ENCODE data around the gene IL20RA.

DNA sequence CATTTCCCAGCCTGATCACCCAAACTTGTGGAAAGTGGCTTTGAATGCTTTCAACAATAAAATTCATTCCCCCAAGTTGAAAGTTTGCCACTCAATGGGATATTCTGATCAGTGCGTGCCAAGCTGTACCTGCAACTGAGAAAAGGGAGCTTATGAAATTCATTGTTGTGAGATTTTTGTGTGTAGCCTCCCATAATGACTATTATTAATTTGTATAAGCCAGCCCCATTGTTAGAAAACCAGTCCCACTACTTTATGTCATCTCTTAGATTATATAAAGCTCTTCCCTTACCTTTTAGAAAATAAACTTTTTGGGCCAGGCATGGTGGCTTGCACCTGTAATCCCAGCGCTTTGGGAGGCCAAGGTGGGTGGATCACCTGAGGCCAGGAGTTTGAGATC, 15.9 kb downstream of the IL20RA start:
- TF ChIP-seq CTCF (IDR thresholded peaks at IDR 0.05) (no peak), TAF1 (IDR thresholded peaks at IDR 0.05; ENCODE audit: borderline replicate concordance, low read depth, low read length) (no peak), RAD21 (IDR thresholded peaks at IDR 0.05; ENCODE audit: low read length) (no peak), SIN3A (IDR thresholded peaks at IDR 0.05; ENCODE audit: borderline replicate concordance, low read depth, low read length) (no peak), EP300 (IDR thresholded peaks at IDR 0.05; ENCODE audit: borderline replicate concordance in 1 of 2, low read depth in 1 of 2, low read length in 1 of 2) (no peak), JUND (IDR thresholded peaks at IDR 0.05) (no peak), POLR2AphosphoS5 (IDR thresholded peaks at IDR 0.05; ENCODE audit: low read depth, low read length) (no peak), YY1 (IDR thresholded peaks at IDR 0.05; ENCODE audit: low read depth) (no peak), CHD2 (IDR thresholded peaks at IDR 0.05; ENCODE audit: low read length, partially characterized antibody) (no peak), MAX (IDR thresholded peaks at IDR 0.05; ENCODE audit: low read depth) (no peak), RFX5 (IDR thresholded peaks at IDR 0.05; ENCODE audit: low read length) (no peak), EZH2phosphoT487 (IDR thresholded peaks at IDR 0.05; ENCODE audit: borderline replicate concordance, low read depth) (no peak)
- TF ChIP-seq, protein P1, sequence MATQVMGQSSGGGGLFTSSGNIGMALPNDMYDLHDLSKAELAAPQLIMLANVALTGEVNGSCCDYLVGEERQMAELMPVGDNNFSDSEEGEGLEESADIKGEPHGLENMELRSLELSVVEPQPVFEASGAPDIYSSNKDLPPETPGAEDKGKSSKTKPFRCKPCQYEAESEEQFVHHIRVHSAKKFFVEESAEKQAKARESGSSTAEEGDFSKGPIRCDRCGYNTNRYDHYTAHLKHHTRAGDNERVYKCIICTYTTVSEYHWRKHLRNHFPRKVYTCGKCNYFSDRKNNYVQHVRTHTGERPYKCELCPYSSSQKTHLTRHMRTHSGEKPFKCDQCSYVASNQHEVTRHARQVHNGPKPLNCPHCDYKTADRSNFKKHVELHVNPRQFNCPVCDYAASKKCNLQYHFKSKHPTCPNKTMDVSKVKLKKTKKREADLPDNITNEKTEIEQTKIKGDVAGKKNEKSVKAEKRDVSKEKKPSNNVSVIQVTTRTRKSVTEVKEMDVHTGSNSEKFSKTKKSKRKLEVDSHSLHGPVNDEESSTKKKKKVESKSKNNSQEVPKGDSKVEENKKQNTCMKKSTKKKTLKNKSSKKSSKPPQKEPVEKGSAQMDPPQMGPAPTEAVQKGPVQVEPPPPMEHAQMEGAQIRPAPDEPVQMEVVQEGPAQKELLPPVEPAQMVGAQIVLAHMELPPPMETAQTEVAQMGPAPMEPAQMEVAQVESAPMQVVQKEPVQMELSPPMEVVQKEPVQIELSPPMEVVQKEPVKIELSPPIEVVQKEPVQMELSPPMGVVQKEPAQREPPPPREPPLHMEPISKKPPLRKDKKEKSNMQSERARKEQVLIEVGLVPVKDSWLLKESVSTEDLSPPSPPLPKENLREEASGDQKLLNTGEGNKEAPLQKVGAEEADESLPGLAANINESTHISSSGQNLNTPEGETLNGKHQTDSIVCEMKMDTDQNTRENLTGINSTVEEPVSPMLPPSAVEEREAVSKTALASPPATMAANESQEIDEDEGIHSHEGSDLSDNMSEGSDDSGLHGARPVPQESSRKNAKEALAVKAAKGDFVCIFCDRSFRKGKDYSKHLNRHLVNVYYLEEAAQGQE (IDR thresholded peaks at IDR 0.05; ENCODE audit: low read depth, low read length) = no peak

Measured in SK-N-SH (cell line).